ENCODE results near the gene AQP6. TPM values are rescaled to one million over a fixed set of nuclear protein-coding genes. Genes with fewer than 3 reads are reported as not detected.

The AQP6 gene, protein sequence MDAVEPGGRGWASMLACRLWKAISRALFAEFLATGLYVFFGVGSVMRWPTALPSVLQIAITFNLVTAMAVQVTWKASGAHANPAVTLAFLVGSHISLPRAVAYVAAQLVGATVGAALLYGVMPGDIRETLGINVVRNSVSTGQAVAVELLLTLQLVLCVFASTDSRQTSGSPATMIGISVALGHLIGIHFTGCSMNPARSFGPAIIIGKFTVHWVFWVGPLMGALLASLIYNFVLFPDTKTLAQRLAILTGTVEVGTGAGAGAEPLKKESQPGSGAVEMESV
- under 1 TPM in 2 of 6 experiments, not detected in 4; 0.31 to 0.34 TPM for total RNA-seq
- long read RNA-seq, result 0 reads

DNA sequence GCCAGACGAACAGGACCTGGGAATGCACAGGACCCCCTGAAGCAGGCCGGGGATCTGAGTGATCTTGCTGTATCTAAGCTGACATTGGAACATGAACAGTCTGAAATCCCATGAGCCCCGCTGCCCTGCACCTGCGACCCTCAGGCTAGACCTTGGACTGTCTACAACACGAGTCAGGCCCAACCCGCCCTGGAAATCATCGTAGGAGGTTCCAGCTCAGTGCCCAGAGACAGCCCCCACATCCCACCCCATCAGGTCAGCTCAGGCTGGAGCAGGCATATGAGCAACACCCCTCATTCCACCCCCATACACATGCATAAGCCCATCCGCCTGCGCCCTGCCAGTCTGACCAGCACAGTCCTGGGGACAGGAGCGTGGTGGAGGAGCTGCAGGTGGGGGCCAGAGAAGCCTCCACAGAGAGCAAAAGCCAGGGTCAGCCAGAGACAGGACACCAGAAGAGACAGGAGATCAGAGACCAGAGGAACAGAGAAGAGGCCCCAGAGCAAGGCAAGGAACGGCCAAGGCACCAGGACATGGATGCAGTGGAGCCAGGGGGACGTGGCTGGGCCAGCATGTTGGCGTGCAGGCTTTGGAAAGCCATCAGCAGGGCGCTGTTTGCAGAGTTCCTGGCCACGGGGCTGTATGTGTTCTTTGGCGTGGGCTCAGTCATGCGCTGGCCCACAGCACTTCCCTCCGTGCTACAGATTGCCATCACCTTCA lies at the start of gene AQP6:
Gene AQP6, plus strand, starts transcription at position 307 of the 720 bp plus-strand sequence. Its CDS starts 227 bp downstream, at position 534.
- peak in 1 of 3 donors; percentile 80 for DNase-seq
- peaks cover 0 to 11% (median 0%) of the 10 kb centered on the region in 4 donors for H3K4me1 ChIP-seq
- H3K36me3 ChIP-seq, result no peaks in the 10 kb centered on the region
- H3K9me3 ChIP-seq, result no peaks in the 10 kb centered on the region
- TF ChIP-seq, protein P1, sequence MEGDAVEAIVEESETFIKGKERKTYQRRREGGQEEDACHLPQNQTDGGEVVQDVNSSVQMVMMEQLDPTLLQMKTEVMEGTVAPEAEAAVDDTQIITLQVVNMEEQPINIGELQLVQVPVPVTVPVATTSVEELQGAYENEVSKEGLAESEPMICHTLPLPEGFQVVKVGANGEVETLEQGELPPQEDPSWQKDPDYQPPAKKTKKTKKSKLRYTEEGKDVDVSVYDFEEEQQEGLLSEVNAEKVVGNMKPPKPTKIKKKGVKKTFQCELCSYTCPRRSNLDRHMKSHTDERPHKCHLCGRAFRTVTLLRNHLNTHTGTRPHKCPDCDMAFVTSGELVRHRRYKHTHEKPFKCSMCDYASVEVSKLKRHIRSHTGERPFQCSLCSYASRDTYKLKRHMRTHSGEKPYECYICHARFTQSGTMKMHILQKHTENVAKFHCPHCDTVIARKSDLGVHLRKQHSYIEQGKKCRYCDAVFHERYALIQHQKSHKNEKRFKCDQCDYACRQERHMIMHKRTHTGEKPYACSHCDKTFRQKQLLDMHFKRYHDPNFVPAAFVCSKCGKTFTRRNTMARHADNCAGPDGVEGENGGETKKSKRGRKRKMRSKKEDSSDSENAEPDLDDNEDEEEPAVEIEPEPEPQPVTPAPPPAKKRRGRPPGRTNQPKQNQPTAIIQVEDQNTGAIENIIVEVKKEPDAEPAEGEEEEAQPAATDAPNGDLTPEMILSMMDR (IDR thresholded peaks at IDR 0.05), result no peak
- WGBS (ENCODE audit: insufficient coverage, low coverage, low lambda C conversion rate, missing lambda C conversion rate), result 76% methylated on average over 6 of the region's 18 CpGs
- no peak within 1 kb of the TSS for H3K4me3 ChIP-seq
- peak; percentile 25 to 60 (median 48) for ATAC-seq
- no peaks in the 10 kb centered on the region for H3K27me3 ChIP-seq
- intact Hi-C loops (cut with DNase I), result loop anchor here (5.0 kb wide), 2 partner anchors 84 to 100 kb away; partner anchors contain the start of gene ASIC1 (in 1 of the 2)
- no peak within 1 kb of the TSS for H3K27ac ChIP-seq

DNA sequence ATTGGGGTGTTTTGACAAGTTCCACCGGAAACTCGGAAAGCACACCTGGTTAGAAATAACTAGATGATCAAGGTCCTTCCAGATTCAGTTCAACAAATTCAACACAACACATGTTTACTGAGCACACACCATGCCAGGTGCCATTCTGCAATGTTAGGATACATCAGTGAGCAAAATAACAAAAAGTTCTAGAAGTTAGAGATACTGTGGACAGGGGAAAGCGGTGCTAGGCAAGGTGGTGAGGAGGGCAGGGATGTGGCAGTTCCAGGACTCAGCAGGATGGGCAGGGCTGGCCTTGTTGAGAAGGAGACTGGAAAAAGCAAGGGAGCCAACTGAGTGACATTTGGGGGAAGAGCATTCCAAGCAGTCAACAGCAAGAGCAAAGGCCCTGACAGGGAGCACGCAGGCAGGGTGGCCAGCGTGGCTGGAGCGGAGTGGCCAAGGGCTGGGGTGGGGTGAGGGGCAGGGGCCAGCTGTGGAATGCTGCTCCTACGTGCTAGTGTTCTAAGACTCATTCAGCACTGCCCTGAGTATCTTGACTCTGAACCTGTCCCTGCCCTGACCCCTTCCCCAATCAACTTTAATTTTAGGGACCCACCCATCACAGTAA lies 49.6 kb upstream of the AQP6 start:
- H3K4me3 ChIP-seq, result no peak overlapping the region
- no peak for TF ChIP-seq POLR2A (IDR thresholded peaks at IDR 0.05)
- TF ChIP-seq, protein P1 (IDR thresholded peaks at IDR 0.05), result no peak
- H3K36me3 ChIP-seq, result no peaks in the 10 kb centered on the region
- no peaks in the 10 kb centered on the region for H3K4me1 ChIP-seq
- H3K27me3 ChIP-seq, result no peaks in the 10 kb centered on the region
- intact Hi-C loops (cut with DNase I), result no loop called here
- no peaks in the 10 kb centered on the region for H3K9me3 ChIP-seq
- peak; percentile 11 to 44 (median 22) for ATAC-seq
- no peak for DNase-seq
- H3K27ac ChIP-seq, result no peak overlapping the region
- WGBS (ENCODE audit: insufficient coverage, low coverage, low lambda C conversion rate, missing lambda C conversion rate), result 58% methylated on average over 3 of the region's 7 CpGs

DNA sequence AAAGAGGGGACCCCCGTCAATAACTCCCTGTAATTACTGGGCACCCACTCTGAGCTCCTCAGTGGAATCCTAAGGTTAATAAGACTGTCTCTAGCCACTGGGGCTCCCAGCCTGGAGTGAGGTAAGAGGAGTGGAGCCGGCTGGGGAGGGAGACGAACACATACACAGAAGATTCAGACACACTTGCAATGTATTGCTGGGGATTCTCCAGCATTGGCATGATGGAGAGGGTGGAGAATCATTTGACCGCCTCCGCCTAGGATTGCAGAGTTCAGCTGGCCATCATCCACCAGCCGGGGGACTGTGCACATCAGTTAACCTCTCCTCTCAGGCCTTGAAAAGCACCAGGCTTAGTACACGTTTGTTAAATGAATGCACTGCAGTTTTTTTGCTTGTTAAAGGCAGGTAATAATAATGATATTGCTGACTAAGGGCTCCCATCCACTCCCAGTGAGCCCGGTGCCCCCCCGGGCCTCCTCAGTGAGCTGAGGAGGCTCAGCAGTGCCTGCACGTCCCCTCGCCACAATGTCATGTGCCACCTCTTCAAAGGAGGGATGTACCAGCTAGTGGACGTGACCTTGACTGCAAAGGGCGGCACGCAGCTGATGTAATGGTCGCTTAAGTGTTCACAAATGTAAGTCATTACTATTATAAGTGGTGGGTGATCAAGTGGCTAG lies 48.7 kb upstream of the AQP6 start:
- 87% methylated on average over 11 of the region's 15 CpGs for WGBS (ENCODE audit: insufficient coverage, low coverage, low lambda C conversion rate, missing lambda C conversion rate)
- H3K36me3 ChIP-seq, result no peaks in the 10 kb centered on the region
- H3K4me1 ChIP-seq, result no peaks in the 10 kb centered on the region
- H3K27me3 ChIP-seq, result no peaks in the 10 kb centered on the region
- TF ChIP-seq, protein P1 (IDR thresholded peaks at IDR 0.05), result no peak
- no peak for TF ChIP-seq POLR2A (IDR thresholded peaks at IDR 0.05)
- intact Hi-C loops (cut with DNase I), result no loop called here
- H3K27ac ChIP-seq, result no peak overlapping the region
- H3K9me3 ChIP-seq, result no peaks in the 10 kb centered on the region
- no peak overlapping the region for H3K4me3 ChIP-seq
- DNase-seq (no peak), ATAC-seq (peak in 1 of 4 donors; percentile 37)

DNA sequence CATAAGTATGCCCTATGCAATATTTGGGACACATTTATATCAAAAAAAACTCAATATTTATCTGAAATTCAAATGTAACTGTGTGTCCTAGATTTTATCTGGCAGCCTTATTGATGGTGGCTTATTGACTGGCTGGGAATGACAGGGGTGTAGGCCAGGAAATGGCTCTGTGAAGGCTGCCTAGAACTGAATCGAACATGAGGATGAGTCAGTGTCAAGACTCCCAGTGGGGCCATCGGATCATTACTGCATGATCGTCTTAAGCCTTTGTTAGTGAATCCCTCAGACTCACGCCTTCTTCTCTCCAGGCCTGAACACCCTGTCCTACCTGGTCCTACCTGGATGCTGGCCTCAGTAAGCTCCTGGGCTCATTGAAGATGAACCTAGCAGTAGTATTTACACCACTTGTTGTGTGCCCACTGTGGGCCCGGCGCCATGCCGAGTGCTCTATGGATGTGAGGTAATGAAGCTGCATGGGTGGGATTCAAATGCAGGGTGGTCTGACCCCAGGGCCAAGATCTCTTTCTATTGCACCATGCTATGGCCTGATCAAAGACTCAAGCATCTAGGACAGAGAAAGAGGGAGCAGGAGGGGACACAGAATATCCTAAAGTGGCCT lies 48.0 kb upstream of the AQP6 start:
- Histone ChIP-seq H3K4me3 (no peak overlapping the region), H3K27ac (no peak overlapping the region), H3K9me3 (no peaks in the 10 kb centered on the region), H3K36me3 (no peaks in the 10 kb centered on the region), H3K27me3 (no peaks in the 10 kb centered on the region), H3K4me1 (no peaks in the 10 kb centered on the region)
- intact Hi-C loops (cut with DNase I), result no loop called here
- 94% methylated on average over 7 of the region's 7 CpGs for WGBS (ENCODE audit: insufficient coverage, low coverage, low lambda C conversion rate, missing lambda C conversion rate)
- no peak for DNase-seq
- TF ChIP-seq, protein P1 (IDR thresholded peaks at IDR 0.05), result no peak
- no peak for TF ChIP-seq POLR2A (IDR thresholded peaks at IDR 0.05)
- ATAC-seq, result no peak

Measured in right lobe of liver (tissue), 6 donors.